DND-41 (cell line): ENCODE data around the gene LDHA.
A peak's percentile ranks its signal among the peaks of the same experiment; 100 is the strongest.

Experiments
- ATAC-seq: fragments of 200-7000 bp; cut with Tn5 transposase; 3 replicates; pipeline ENCODE4 v1.9.1; 2021; ENCODE audit warnings: low read depth; ENCODE audit not compliant: insufficient read depth
- DNase-seq: peaks from one replicate; pipeline ENCODE4 v3.0.0-alpha.2; 2020
- H2AFZ ChIP-seq: 2 replicates; pipeline ENCODE4 v1.6.0; 2012; ENCODE audit warnings: low read depth, low read length
- H3K27ac ChIP-seq: 2 replicates; pipeline ENCODE4 v1.5.1; 2012; ENCODE audit warnings: low read length, inconsistent platforms
- H3K27me3 ChIP-seq: fragments of 200-600 bp; sonication (generic); 2 replicates; pipeline ENCODE4 v1.6.0; 2012; ENCODE audit warnings: low read length, mild to moderate bottlenecking, inconsistent platforms; ENCODE audit not compliant: insufficient read depth, poor library complexity
- H3K36me3 ChIP-seq: 2 replicates; pipeline ENCODE4 v1.5.1; 2012; ENCODE audit warnings: low read length, inconsistent platforms; ENCODE audit not compliant: insufficient read depth
- H3K4me1 ChIP-seq: 2 replicates; pipeline ENCODE4 v1.5.1; 2012; ENCODE audit warnings: mild to moderate bottlenecking, low read length; ENCODE audit not compliant: insufficient read depth
- H3K4me2 ChIP-seq: 2 replicates; pipeline ENCODE4 v1.6.0; 2012; ENCODE audit warnings: mild to moderate bottlenecking, moderate library complexity, low read length, inconsistent platforms; ENCODE audit not compliant: insufficient read depth
- H3K4me3 ChIP-seq, 2 experiments: fragments of 200-600 bp in 1 of 2; shearing (Covaris generic) in 1 of 2; 2 replicates each; pipeline ENCODE4 v1.5.1; 2012 to 2016; ENCODE audit warnings: inconsistent platforms in 2 of 2, low read length in 2 of 2, mild to moderate bottlenecking in 2 of 2, low read depth in 1 of 2, moderate library complexity in 1 of 2
- H3K79me2 ChIP-seq: 2 replicates; pipeline ENCODE4 v1.6.0; 2012; ENCODE audit warnings: low read length, inconsistent platforms; ENCODE audit not compliant: insufficient read depth
- H3K9ac ChIP-seq: 2 replicates; pipeline ENCODE4 v1.6.0; 2012; ENCODE audit warnings: low read depth, mild to moderate bottlenecking, inconsistent platforms, low read length, moderate library complexity
- H3K9me3 ChIP-seq: 2 replicates; pipeline ENCODE4 v1.5.1; 2012; ENCODE audit warnings: low read length, moderate library complexity, mild to moderate bottlenecking, inconsistent platforms; ENCODE audit not compliant: insufficient read depth, severe bottlenecking
- H4K20me1 ChIP-seq: 2 replicates; pipeline ENCODE4 v1.6.0; 2012; ENCODE audit warnings: low read length; ENCODE audit not compliant: insufficient read depth
- EZH2 ChIP-seq: IDR thresholded peaks from 3 replicates; pipeline ENCODE4 v1.6.1; 2012; ENCODE audit warnings: borderline replicate concordance, low read depth, mild to moderate bottlenecking, moderate library complexity, low read length, inconsistent platforms; ENCODE audit not compliant: severe bottlenecking
- TF ChIP-seq, protein P1 (sequence below): IDR thresholded peaks from 2 replicates; pipeline ENCODE4 v1.5.1; 2012; ENCODE audit warnings: borderline replicate concordance, low read length, moderate library complexity, mild to moderate bottlenecking; ENCODE audit not compliant: poor library complexity, severe bottlenecking; ENCODE audit errors: extremely low read depth

Gene LDHA

DNA sequence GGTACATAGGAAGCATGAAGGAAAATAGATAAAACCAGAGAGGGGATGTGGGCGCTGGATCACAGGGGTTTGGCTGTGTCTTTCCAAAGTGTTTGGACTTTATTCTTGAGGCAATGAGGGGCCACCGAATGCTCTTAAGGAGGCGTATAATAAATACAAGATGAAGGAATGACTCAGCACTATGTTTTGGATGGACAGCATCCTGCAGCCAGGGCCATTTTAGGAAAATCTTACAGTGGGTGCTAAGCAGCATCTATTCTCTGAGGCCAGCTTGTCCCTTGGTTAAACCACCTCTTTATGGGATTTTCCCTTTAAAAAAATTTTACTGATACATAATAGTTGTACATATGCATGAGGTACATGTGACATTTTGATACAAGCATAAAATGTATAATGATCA lies 4.3 kb upstream of the LDHA start:
- Histone ChIP-seq H3K27ac (no peak overlapping the region), H3K9ac (no peak overlapping the region), H3K79me2 (peaks cover 14% of the 10 kb centered on the region), H3K4me2 (no peak overlapping the region), H3K4me1 (peaks cover 20% of the 10 kb centered on the region), H3K27me3 (no peaks in the 10 kb centered on the region), H3K4me3 (no peak overlapping the region), H3K9me3 (no peaks in the 10 kb centered on the region), H3K36me3 (peaks cover 7% of the 10 kb centered on the region; the same call in 1 of the 2 replicates), H2AFZ (no peak overlapping the region), H4K20me1 (peaks cover 6% of the 10 kb centered on the region)
- ATAC-seq, result no peak
- DNase-seq, result no peak
- no peak for TF ChIP-seq EZH2
- TF ChIP-seq, protein P1, sequence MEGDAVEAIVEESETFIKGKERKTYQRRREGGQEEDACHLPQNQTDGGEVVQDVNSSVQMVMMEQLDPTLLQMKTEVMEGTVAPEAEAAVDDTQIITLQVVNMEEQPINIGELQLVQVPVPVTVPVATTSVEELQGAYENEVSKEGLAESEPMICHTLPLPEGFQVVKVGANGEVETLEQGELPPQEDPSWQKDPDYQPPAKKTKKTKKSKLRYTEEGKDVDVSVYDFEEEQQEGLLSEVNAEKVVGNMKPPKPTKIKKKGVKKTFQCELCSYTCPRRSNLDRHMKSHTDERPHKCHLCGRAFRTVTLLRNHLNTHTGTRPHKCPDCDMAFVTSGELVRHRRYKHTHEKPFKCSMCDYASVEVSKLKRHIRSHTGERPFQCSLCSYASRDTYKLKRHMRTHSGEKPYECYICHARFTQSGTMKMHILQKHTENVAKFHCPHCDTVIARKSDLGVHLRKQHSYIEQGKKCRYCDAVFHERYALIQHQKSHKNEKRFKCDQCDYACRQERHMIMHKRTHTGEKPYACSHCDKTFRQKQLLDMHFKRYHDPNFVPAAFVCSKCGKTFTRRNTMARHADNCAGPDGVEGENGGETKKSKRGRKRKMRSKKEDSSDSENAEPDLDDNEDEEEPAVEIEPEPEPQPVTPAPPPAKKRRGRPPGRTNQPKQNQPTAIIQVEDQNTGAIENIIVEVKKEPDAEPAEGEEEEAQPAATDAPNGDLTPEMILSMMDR, result no peak

DNA sequence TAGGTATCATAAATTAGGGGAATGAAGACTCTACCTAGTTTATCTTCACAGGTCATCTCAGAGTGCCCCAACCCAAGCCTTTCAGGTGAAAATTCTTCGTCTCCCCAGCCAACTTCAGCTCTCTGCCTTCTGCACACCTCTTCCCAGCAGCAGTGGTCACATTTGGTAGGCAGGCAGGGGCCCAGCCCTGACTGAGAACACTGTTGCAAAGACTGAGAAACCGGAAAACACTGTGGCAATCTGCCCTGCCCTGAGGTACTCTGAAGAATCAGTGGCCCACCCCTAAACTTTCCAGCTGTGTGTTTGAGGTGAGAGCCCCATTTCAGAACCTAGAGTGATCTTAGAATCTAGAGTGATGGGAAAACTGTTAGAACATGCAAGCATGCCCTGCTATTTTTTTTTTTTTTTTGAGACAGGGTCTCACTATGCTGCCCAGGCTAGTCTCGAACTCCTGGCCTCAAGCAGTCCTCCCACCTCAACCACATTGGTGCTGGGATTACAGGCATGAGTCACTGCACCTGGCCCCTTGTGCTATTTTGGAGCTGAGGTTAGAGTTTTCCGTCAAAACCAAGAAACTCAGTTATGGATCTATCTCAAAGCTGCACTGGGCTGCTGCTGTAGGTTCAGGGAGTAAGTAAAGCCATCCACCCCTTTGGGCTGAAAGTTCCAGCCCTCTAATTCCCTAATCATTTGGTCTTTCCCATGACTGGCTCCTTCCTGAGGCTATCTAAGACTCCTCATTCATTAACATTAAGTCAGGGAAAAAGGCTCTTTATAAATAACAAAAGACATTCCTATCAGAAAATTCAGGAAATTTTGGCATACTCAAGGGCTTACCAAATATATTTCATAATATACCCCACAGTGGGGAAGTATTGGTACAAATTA lies 1.7 kb upstream of the LDHA start:
- Histone ChIP-seq H3K27me3 (no peaks in the 10 kb centered on the region), H3K36me3 (peaks cover 33% of the 10 kb centered on the region), H3K9ac (no peak overlapping the region), H3K27ac (no peak overlapping the region; the same call in 1 of the 2 replicates), H3K4me1 (peaks cover 30% of the 10 kb centered on the region), H2AFZ (no peak overlapping the region), H3K79me2 (peaks cover 40% of the 10 kb centered on the region), H3K4me3 (no peak overlapping the region), H4K20me1 (peaks cover 31% of the 10 kb centered on the region), H3K4me2 (no peak overlapping the region), H3K9me3 (no peaks in the 10 kb centered on the region)
- ATAC-seq, result no peak
- TF ChIP-seq, protein P1, result no peak
- no peak for TF ChIP-seq EZH2
- no peak for DNase-seq

DNA sequence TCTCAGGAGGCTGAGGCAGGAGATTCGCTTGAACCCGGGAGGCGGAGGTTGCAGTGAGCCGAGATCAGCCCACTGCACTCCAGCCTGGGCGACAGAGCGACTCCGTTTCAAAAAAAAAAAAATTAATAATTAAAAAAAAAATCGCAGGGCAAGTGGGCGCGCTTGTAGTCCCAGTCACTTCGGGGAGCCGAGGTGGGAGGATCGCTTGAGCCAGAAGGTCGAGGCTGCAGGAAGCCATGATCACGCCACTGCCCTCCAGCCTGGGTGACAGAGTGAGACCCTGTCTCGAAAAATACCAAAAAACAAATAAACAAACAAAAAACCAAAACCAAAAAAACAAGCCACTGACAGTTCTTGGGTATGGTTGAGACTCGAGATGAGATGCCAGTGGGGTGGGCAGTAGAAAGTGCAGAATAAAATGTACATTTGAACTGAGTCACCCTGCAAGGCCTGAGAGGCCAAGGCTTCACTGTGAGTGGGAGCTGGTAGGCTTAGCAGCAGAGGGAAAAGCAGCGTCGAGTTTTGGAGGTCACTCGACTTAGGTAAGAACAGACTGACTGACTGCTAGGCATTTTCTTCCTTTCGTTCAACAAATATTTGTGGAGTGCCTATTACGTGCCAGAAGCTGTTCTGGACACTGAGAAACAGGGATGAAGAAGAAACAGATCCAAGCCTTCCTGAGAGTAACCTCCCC lies 635 bp upstream of the LDHA start:
- Histone ChIP-seq H4K20me1 (peaks cover 42% of the 10 kb centered on the region), H3K4me1 (peaks cover 40% of the 10 kb centered on the region), H2AFZ (peak overlapping the region; percentile 81), H3K27ac (peak overlapping the region; percentile 86), H3K27me3 (no peaks in the 10 kb centered on the region), H3K9ac (peak overlapping the region; percentile 96), H3K4me2 (peak overlapping the region; percentile 79), H3K4me3 (peak overlapping the region in 1 of 2 experiments; percentile 72; a peak in 3 of 4 replicates), H3K79me2 (peaks cover 50% of the 10 kb centered on the region), H3K36me3 (peaks cover 43% of the 10 kb centered on the region), H3K9me3 (no peaks in the 10 kb centered on the region)
- DNase-seq (no peak), ATAC-seq (peak; percentile 0; the same call in 1 of the 3 replicates)
- TF ChIP-seq, protein P1, result no peak
- no peak for TF ChIP-seq EZH2
